Adrenal gland (tissue), 5 donors: ENCODE results near the gene C15orf40.

Experiments
- CTCF ChIP-seq, 6 experiments: fragments of 450-650 bp in 4 of 6; fragments of 200-600 bp in 2 of 6; sonication (generic) in 1 of 6; IDR thresholded peaks; 1 replicate in 5 of 6; 2 replicates in 1 of 6; pipeline versions ENCODE4 v1.5.1 to v1.8.0; 2016 to 2021; ENCODE audit warnings: antibody characterized with exemption in 6 of 6, mild to moderate bottlenecking in 2 of 6, moderate library complexity in 1 of 6
- POLR2A ChIP-seq, 2 donors: fragments of 450-650 bp; IDR thresholded peaks; one replicate each; pipeline ENCODE4 v1.6.1; 2017; ENCODE audit warnings: antibody characterized with exemption in 2 of 2, mild to moderate bottlenecking in 2 of 2, moderate library complexity in 1 of 2
- donor health status: DM: no; HTN: no; CAD: no.

- TF ChIP-seq CTCF (IDR thresholded peaks at IDR 0.05) (no peak), POLR2A (IDR thresholded peaks at IDR 0.05) (no peak)
These were observed 41.3 kb downstream of the C15orf40 start for GRCh38 chr15:82970078-82970686.
